HG03103 (cell line): ENCODE results near the gene ZNF774.
"Not testable (repeated sequence)": the region's sequence is repeated elsewhere in the genome, so short reads cannot be mapped to it uniquely, and the experiment has no call there.

Experiments
- ATAC-seq: cut with Tn5 transposase; IDR thresholded peaks from one replicate; pipeline ENCODE4 v1.9.1; 2021; ENCODE audit warnings: low read depth; ENCODE audit not compliant: unreplicated experiment

The ZNF774 gene

GRCh38 chr15:90387534-90388461 lies 35.7 kb downstream of the ZNF774 start, which contains the start of gene IQGAP1:
Gene IQGAP1 (plus strand): TSS chr15:90388242. CDS start chr15:90388342, 100 bp downstream.
- peak; percentile 85 for ATAC-seq

DNA sequence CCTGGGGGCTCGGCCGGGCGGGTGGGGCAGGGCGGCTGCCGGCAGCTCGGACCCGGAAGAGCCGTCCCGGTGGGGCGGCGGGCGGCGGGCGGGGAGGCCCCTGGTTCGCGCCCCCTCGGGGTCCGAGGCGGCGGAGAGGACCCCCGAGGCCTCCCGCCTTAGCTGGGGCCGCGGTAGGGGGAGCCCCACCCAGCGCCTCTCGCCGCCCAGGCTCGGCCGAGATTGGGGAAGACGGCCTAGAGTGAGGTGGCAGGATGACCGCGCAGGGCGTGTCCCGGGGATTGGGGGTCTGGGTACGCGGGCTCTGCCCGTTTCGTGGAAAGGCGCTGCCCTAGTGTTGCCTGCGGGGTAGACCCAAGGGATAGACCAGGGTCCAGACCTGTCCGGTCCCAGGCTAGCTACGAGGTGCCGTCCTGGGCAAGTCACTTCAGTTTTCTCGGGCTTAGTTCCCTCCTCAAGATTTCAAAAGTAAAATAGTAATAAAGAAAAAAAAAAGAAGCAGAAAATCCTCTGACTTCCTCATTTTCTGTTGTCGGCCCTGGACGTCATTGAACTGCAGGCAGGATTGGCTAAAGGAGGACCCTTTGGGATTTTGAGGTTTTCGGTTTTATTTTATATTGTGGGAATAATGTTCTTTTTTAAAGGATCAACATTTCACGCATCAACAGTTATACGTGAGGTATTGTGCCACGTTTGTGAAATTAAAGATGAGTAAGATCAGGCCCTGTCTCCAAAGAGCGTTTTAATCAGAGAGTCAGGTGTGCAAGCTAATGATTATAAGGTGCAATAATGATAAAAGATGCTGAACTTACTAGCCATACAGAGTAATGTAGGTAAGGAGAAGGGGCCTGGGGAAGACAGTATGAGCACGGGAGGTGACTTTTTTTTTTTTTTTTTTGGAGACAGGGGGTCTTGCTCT lies 36.6 kb downstream of the ZNF774 start:
- peak; percentile 32 for ATAC-seq

DNA sequence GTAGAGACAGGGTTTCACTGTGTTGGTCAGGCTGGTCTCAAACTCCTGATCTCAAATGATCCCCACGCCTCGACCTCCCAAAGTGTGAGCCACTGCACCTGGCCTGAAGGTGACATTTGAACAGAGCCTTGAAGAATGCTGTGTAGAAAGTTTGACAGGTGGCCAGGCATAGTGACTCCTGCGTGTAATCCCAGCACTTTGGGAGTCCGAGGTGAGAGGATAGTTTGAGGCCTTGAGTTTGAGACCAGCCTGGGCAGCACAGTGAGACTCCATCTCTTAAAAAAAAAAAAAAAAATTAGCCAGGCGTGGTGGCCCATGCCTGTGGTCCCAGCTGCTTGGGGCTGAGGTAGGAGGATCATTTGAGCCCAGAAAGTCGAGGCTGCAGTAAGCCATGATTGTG lies 37.4 kb downstream of the ZNF774 start:
- no peak for ATAC-seq

- no peak for ATAC-seq
Measured at GRCh38 chr15:90393040-90393439, 41.0 kb downstream of the ZNF774 start.

- ATAC-seq: no peak
Measured at GRCh38 chr15:90394074-90394473, 42.0 kb downstream of the ZNF774 start.

GRCh38 chr15:90394748-90395442 lies 42.8 kb downstream of the ZNF774 start:
- ATAC-seq: no peak

- no peak for ATAC-seq
Measured at GRCh38 chr15:90396321-90396720, 44.2 kb downstream of the ZNF774 start.

- ATAC-seq: no peak
Measured at GRCh38 chr15:90400005-90400758, 48.1 kb downstream of the ZNF774 start.

DNA sequence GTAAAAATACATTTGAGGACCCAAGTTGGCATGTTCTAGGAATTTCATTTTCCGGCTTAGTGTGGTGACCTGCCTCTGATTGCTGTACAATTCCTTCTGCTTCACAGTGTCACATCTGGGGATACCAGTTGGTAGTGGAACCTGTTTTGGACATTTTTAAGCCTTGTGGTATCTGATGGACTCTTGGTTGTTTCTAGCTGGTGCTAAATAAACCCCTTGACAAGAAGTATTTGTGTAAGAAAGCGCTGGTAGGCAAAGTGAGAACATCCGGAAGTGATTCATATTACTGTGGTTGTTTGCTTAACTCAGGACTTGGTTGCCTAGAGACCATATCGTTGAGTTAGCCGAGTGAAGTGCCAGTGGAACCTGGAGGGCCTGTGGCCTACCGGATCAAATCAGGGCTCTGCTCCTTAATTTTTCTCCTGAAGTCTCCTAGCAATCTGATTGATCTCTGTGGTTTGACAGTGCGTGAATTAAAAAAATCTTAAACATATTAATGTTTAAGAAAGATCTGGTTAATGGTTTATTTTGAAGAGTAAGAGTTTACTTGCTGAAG lies 48.8 kb downstream of the ZNF774 start:
- peak; percentile 99 for ATAC-seq

DNA sequence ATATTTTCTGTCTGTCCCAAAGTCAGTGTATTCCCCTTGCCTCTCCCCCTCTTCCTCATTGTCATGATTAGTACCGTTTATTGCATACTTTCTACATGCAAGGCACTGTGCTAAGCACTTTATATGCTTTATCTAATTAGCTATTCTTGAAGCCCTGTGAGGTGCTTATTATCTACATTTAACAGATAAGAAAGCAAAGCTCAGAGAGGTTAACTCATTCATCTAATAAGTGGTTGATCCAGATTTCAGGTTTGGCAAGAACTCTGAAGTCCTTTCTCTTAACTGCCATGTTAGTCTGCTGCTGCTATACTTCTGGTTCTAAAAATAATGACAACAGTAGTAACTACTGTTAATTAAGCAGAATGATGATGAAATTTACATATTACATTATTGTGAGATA lies 49.4 kb downstream of the ZNF774 start:
- ATAC-seq: no peak

- no peak for ATAC-seq
Measured at GRCh38 chr15:90402223-90402622, 50.1 kb downstream of the ZNF774 start.

DNA sequence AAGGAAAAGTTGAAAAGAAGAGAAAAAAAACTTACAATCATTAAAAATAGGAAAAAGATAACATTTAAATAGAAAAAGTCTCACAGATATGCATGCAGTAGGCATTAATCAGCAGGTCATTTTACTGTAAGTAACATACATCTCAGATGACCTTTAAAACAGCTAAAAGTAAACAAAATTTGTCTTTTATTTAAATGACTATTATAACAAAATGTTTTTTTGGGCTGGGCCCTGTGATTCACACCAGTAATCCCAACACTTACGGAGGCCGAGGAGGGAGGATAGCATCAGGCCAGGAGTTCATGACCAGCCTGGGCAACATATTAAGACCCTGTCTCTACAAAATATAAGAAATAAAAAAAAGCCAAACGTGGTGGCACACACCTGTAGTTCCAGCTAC lies 50.7 kb downstream of the ZNF774 start:
- ATAC-seq: no peak

DNA sequence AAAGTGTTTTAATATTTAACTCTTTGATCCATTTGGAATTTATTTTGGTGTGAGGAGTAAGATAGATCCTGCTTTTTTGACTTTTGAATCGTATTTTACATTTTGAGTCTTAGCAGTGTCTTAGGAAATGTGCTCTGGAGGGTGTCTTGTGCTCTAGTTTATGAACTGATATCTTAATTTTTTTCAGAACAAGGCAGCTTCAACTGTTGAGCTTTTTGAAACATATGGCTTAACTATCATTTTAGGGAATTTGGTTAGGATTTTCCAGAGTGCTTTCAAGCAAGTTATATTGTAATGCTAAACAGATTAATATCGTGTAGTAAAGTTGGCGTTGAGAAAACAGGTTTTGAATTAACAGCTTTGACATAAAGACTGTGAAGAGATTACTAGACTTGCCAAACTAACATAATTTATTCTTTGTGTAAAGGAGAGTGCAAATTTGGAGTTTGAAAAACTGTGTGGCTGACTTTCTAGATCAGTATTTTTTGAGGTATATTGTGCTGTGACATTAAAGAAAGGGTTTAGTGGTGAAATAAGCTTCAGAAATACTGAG lies 53.0 kb downstream of the ZNF774 start:
- ATAC-seq: no peak

DNA sequence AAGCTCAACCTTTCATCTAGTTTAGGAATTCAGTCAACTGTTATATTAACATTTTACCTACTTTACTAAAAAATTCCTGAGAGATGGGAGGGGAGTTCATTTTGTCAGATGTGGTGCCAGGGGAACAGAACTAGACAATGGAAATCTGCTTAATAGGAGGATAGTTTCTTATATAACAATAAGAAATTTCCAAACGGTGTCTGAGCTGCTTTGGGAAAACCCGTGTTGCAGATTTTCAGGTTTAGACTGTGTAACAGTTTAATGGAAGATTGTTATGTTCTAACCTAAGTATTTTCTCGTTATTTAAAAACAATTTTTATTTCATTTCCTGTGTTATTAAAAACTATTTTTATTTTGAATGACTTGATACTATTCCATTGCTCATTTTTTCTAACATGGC lies 55.3 kb downstream of the ZNF774 start:
- no peak for ATAC-seq

DNA sequence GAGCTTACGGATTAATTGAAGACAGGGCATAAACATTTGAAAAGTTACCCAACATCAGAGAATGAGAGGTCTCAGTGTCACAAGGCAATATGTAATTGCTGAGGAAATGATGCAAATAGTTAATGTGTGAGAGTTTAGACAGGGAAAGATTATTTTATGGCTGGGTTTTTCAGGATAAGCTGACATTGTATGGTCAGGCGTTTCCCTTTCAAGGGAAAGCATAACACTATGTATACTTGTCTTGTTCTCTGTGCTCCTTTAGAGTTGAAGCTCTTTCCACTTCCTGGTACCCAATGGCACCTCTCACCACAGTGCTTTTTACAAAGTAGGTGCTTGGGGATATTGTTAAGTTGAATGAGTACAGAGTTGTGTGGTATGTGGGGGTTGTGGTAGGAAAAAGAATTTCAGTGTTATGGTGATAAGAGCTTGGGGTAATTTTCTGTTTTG lies 55.8 kb downstream of the ZNF774 start:
- no peak for ATAC-seq

- no peak for ATAC-seq
Measured at GRCh38 chr15:90408657-90409056, 56.6 kb downstream of the ZNF774 start.

DNA sequence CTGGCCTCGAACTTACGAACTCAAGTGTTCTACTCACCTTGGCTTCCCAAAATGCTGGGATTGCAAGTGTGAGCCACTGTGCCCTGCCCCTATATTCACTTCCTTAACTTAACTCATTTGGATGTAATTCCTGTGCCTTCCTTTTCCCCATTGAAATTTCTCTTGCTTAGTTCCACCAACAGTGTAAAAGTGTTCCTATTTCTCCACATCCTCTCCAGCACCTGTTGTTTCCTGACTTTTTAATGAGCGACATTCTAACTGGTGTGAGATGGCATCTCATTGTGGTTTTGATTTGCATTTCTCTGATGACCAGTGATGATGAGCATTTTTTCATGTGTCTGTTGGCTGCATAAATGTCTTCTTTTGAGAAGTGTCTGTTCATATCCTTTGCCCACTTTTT lies 57.5 kb downstream of the ZNF774 start:
- ATAC-seq: not testable (repeated sequence)

- not testable (repeated sequence) for ATAC-seq
Measured at GRCh38 chr15:90410316-90410715, 58.2 kb downstream of the ZNF774 start.

DNA sequence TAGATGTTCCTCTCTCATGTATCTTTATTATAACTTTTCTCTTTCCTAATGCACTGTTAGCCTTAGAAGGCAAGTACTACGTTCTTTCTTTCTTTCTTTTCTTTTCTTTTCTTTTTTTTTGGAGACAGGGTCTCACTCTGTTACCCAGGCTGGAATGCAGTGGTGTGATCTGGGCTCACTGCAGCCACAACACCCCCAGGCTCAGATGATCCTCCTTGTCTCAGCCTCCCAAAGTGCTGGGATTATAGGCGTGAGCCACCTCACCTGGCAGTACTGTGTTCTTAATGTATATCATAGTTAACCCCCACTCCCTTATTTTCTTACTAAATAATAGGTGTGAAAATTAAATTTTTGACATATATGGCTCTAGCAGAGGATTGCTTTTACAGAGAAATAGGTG lies 59.1 kb downstream of the ZNF774 start:
- ATAC-seq: no peak
